Neuronal stem cell (in vitro differentiated cells): ENCODE measurements around the gene GOPC.

Experiments
- DNase-seq: peaks from one replicate; pipeline ENCODE4 v3.0.0-alpha.2; 2013; ENCODE audit warnings: low spot score
- H2AFZ ChIP-seq: one replicate; pipeline ENCODE4 v1.6.1; 2013; ENCODE audit warnings: mild to moderate bottlenecking, low read length, inconsistent platforms
- H2AK5ac ChIP-seq: 2 replicates; pipeline ENCODE4 v1.6.1; 2013; ENCODE audit warnings: low read depth, mild to moderate bottlenecking, inconsistent platforms, low read length, moderate library complexity, mixed read lengths
- H2BK120ac ChIP-seq: 2 replicates; pipeline ENCODE4 v1.6.1; 2013; ENCODE audit warnings: low read depth, mild to moderate bottlenecking, inconsistent platforms, low read length, moderate library complexity, mixed read lengths
- H2BK12ac ChIP-seq: one replicate; pipeline ENCODE4 v1.6.1; 2013; ENCODE audit warnings: low read length, inconsistent platforms
- H2BK15ac ChIP-seq: 2 replicates; pipeline ENCODE4 v1.6.1; 2013; ENCODE audit warnings: mild to moderate bottlenecking, low read length, inconsistent platforms, mixed read lengths
- H2BK5ac ChIP-seq: one replicate; pipeline ENCODE4 v1.6.1; 2013; ENCODE audit warnings: inconsistent platforms, mild to moderate bottlenecking, low read length, moderate library complexity
- H3K14ac ChIP-seq: one replicate; pipeline ENCODE4 v1.6.1; 2013; ENCODE audit warnings: low read length, inconsistent platforms
- H3K18ac ChIP-seq: 2 replicates; pipeline ENCODE4 v1.6.1; 2013; ENCODE audit warnings: low read length, inconsistent platforms
- H3K23ac ChIP-seq: 2 replicates; pipeline ENCODE4 v1.6.1; 2013; ENCODE audit warnings: low read depth, mild to moderate bottlenecking, mixed read lengths, low read length, inconsistent platforms; ENCODE audit not compliant: poor library complexity
- H3K27ac ChIP-seq: replicated peaks from 3 replicates; pipeline ENCODE4 v1.5.1; 2013; ENCODE audit warnings: low read length, inconsistent platforms
- H3K27me3 ChIP-seq, 3 experiments: 2 replicates each; pipeline ENCODE4 v1.6.1; 2013; ENCODE audit warnings: low read length in 3 of 3, mild to moderate bottlenecking in 2 of 3, inconsistent platforms in 1 of 3, low read depth in 1 of 3, mixed read lengths in 1 of 3, moderate library complexity in 1 of 3; ENCODE audit not compliant: control insufficient read depth in 3 of 3, insufficient read depth in 3 of 3
- H3K36me3 ChIP-seq, 2 donors: replicated peaks in 1 of 2; 2 replicates each; pipeline ENCODE4 v1.6.1; 2013; ENCODE audit warnings: low read length in 2 of 2; ENCODE audit not compliant: control insufficient read depth in 2 of 2, insufficient read depth in 2 of 2
- H3K4ac ChIP-seq: 2 replicates; pipeline ENCODE4 v1.6.1; 2013; ENCODE audit warnings: inconsistent platforms, mild to moderate bottlenecking, low read length, moderate library complexity
- H3K4me1 ChIP-seq, 2 donors: 1 replicate in 1 of 2; 2 replicates in 1 of 2; pipeline ENCODE4 v1.6.1; 2013; ENCODE audit warnings: low read length in 2 of 2, low read depth in 1 of 2; ENCODE audit not compliant: control insufficient read depth in 2 of 2, insufficient read depth in 1 of 2
- H3K4me2 ChIP-seq: one replicate; pipeline ENCODE4 v1.6.1; 2013; ENCODE audit warnings: mild to moderate bottlenecking, low read length, inconsistent platforms; ENCODE audit not compliant: insufficient read depth, poor library complexity, severe bottlenecking
- H3K4me3 ChIP-seq, 2 donors: 2 replicates each; pipeline ENCODE4 v1.5.1; 2013; ENCODE audit warnings: low read length in 2 of 2, mild to moderate bottlenecking in 2 of 2, inconsistent platforms in 1 of 2, moderate library complexity in 1 of 2
- H3K79me1 ChIP-seq: one replicate; pipeline ENCODE4 v1.6.1; 2013; ENCODE audit warnings: low read depth, mild to moderate bottlenecking, inconsistent platforms, low read length, moderate library complexity
- H3K9ac ChIP-seq: one replicate; pipeline ENCODE4 v1.6.1; 2013; ENCODE audit warnings: mild to moderate bottlenecking, low read depth, low read length, inconsistent platforms; ENCODE audit not compliant: poor library complexity
- H3K9me3 ChIP-seq, 2 donors: replicated peaks in 1 of 2; 2 replicates each; pipeline versions ENCODE3 to v1.6.1; 2013; ENCODE audit warnings: low read length in 2 of 2, mild to moderate bottlenecking in 2 of 2, inconsistent platforms in 1 of 2, low read depth in 1 of 2, mixed read lengths in 1 of 2, moderate library complexity in 1 of 2; ENCODE audit not compliant: control insufficient read depth in 2 of 2, insufficient read depth in 1 of 2
- H4K8ac ChIP-seq: one replicate; pipeline ENCODE4 v1.6.1; 2013; ENCODE audit warnings: low read depth, mild to moderate bottlenecking, inconsistent platforms, low read length, moderate library complexity
- H4K91ac ChIP-seq: one replicate; pipeline ENCODE4 v1.6.1; 2013; ENCODE audit warnings: low read length, low read depth, mild to moderate bottlenecking, inconsistent platforms; ENCODE audit not compliant: poor library complexity
- WGBS, 2 donors: extraction: QIAGEN DNeasy Blood & Tissue Kit; methylation state at CpG; one replicate each; pipeline ENCODE4 v1.1.7; 2013; ENCODE audit warnings: missing lambda C conversion rate in 2 of 2, mixed read lengths in 1 of 2; ENCODE audit not compliant: insufficient read length in 2 of 2, insufficient replicate concordance in 1 of 2; ENCODE audit errors: extremely low coverage in 2 of 2; 5-methylcytosine and 5-hydroxymethylcytosine counted together

GOPC gene

GRCh38 chr6:117558818-117559217 is 43.5 kb downstream of the GOPC start:
- H3K4me3 ChIP-seq, result no peak overlapping the region
- H2BK120ac ChIP-seq, result no peak overlapping the region
- no peaks in the 10 kb centered on the region for H3K9me3 ChIP-seq
- no peak overlapping the region for H3K4me2 ChIP-seq
- H2AFZ ChIP-seq, result no peak overlapping the region
- H2BK15ac ChIP-seq, result no peak overlapping the region
- no peak overlapping the region for H3K23ac ChIP-seq
- H2AK5ac ChIP-seq, result no peak overlapping the region
- H3K27me3 ChIP-seq, result no peaks in the 10 kb centered on the region
- H2BK12ac ChIP-seq, result no peak overlapping the region
- no peak overlapping the region for H3K27ac ChIP-seq
- no peak overlapping the region for H2BK5ac ChIP-seq
- no peak for DNase-seq
- H3K9ac ChIP-seq, result no peak overlapping the region
- H4K8ac ChIP-seq, result no peak overlapping the region
- H3K4ac ChIP-seq, result no peak overlapping the region
- H3K4me1 ChIP-seq, result no peaks in the 10 kb centered on the region
- H3K79me1 ChIP-seq, result no peaks in the 10 kb centered on the region
- H3K18ac ChIP-seq, result no peak overlapping the region
- H4K91ac ChIP-seq, result no peak overlapping the region
- H3K14ac ChIP-seq, result no peak overlapping the region
- no CpG with 5 or more reads among the region's 4 CpGs for WGBS, 2 donors
- peaks cover 0 to 20% of the 10 kb centered on the region in 2 donors for H3K36me3 ChIP-seq

GRCh38 chr6:117557951-117558350 is 44.4 kb downstream of the GOPC start:
- Histone ChIP-seq H3K4ac (no peak overlapping the region), H3K36me3 (peaks cover 0 to 15% of the 10 kb centered on the region in 2 donors), H3K27ac (no peak overlapping the region), H3K9ac (no peak overlapping the region), H3K14ac (no peak overlapping the region), H2BK12ac (no peak overlapping the region), H2BK120ac (no peak overlapping the region), H3K4me1 (peaks cover 0 to under 1% of the 10 kb centered on the region in 2 donors), H2AFZ (no peak overlapping the region), H3K4me3 (no peak overlapping the region), H2BK5ac (no peak overlapping the region), H3K9me3 (no peaks in the 10 kb centered on the region), H3K27me3 (no peaks in the 10 kb centered on the region), H3K79me1 (no peaks in the 10 kb centered on the region), H3K18ac (no peak overlapping the region), H4K8ac (no peak overlapping the region), H4K91ac (no peak overlapping the region), H2BK15ac (no peak overlapping the region), H3K23ac (no peak overlapping the region), H3K4me2 (no peak overlapping the region), H2AK5ac (no peak overlapping the region)
- WGBS, 2 donors, result no CpG with 5 or more reads among the region's 3 CpGs
- DNase-seq, result no peak

GRCh38 chr6:117555882-117556498 is 46.3 kb downstream of the GOPC start:
- Histone ChIP-seq H4K8ac (no peak overlapping the region), H2BK120ac (no peak overlapping the region), H3K23ac (no peak overlapping the region), H2AFZ (no peak overlapping the region), H3K36me3 (peaks cover 0 to 5% of the 10 kb centered on the region in 2 donors), H2AK5ac (no peak overlapping the region), H3K9ac (no peak overlapping the region), H2BK12ac (no peak overlapping the region), H3K18ac (no peak overlapping the region), H3K79me1 (no peaks in the 10 kb centered on the region), H3K27me3 (no peaks in the 10 kb centered on the region), H3K27ac (no peak overlapping the region), H2BK5ac (no peak overlapping the region), H3K4me2 (no peak overlapping the region), H3K9me3 (no peaks in the 10 kb centered on the region), H3K14ac (no peak overlapping the region), H3K4ac (no peak overlapping the region), H3K4me3 (no peak overlapping the region), H3K4me1 (peaks cover 0 to 2% of the 10 kb centered on the region in 2 donors), H2BK15ac (no peak overlapping the region), H4K91ac (no peak overlapping the region)
- WGBS, 2 donors, result no CpG with 5 or more reads among the region's 5 CpGs
- no peak for DNase-seq

GRCh38 chr6:117555262-117555849 is 47.0 kb downstream of the GOPC start:
- H3K27me3 ChIP-seq, result no peaks in the 10 kb centered on the region
- no peak for DNase-seq
- peaks cover 0 to 2% of the 10 kb centered on the region in 2 donors for H3K4me1 ChIP-seq
- no peak overlapping the region for H3K4me2 ChIP-seq
- WGBS, 2 donors, result no CpG with 5 or more reads among the region's 3 CpGs
- H3K36me3 ChIP-seq, result peaks cover 0 to 5% of the 10 kb centered on the region in 2 donors
- H3K23ac ChIP-seq, result no peak overlapping the region
- no peak overlapping the region for H2BK5ac ChIP-seq
- H2AFZ ChIP-seq, result no peak overlapping the region
- H2AK5ac ChIP-seq, result no peak overlapping the region
- H3K9me3 ChIP-seq, result no peaks in the 10 kb centered on the region
- no peak overlapping the region for H3K4me3 ChIP-seq
- no peak overlapping the region for H3K9ac ChIP-seq
- H2BK12ac ChIP-seq, result no peak overlapping the region
- no peaks in the 10 kb centered on the region for H3K79me1 ChIP-seq
- no peak overlapping the region for H4K91ac ChIP-seq
- H3K14ac ChIP-seq, result no peak overlapping the region
- H2BK120ac ChIP-seq, result no peak overlapping the region
- H3K18ac ChIP-seq, result no peak overlapping the region
- no peak overlapping the region for H3K27ac ChIP-seq
- H3K4ac ChIP-seq, result no peak overlapping the region
- H4K8ac ChIP-seq, result no peak overlapping the region
- H2BK15ac ChIP-seq, result no peak overlapping the region
